Uterus (tissue), 4 donors: Measurements from ENCODE around the gene INHA. TPM values are rescaled to one million over a fixed set of nuclear protein-coding genes. Genes with fewer than 3 reads are reported as not detected.

Experiments
- DNase-seq, 2 donors: peaks; one replicate each; pipeline ENCODE4 v3.0.0-alpha.2; 2019 to 2020
- H3K27ac ChIP-seq, 2 donors: fragments of 200-600 bp; sonication (generic); 1 replicate in 1 of 2; 2 replicates in 1 of 2; pipeline ENCODE4 v1.5.1; 2016 to 2018
- H3K27me3 ChIP-seq, 2 donors: fragments of 200-600 bp; sonication (generic); one replicate each; pipeline ENCODE4 v1.5.1; 2018 to 2019; ENCODE audit warnings: control low read depth in 1 of 2
- H3K36me3 ChIP-seq, 2 donors: fragments of 200-600 bp; sonication (generic); one replicate each; pipeline ENCODE4 v1.5.1; 2019; ENCODE audit warnings: control low read depth in 1 of 2
- H3K4me1 ChIP-seq, 2 donors: fragments of 200-600 bp; sonication (generic); one replicate each; pipeline ENCODE4 v1.5.1; 2018 to 2019; ENCODE audit warnings: control low read depth in 1 of 2
- H3K4me3 ChIP-seq, 2 donors: fragments of 200-600 bp; sonication (generic); 1 replicate in 1 of 2; 2 replicates in 1 of 2; pipeline ENCODE4 v1.5.1; 2018 to 2019; ENCODE audit warnings: mild to moderate bottlenecking in 1 of 2
- H3K9me3 ChIP-seq, 2 donors: fragments of 200-600 bp; sonication (generic); one replicate each; pipeline ENCODE4 v1.5.1; 2019; ENCODE audit warnings: control low read depth in 1 of 2
- CTCF ChIP-seq, 4 experiments: fragments of 200-600 bp in 2 of 4; fragments of 450-650 bp in 2 of 4; sonication (generic) in 2 of 4; IDR thresholded peaks; one replicate each; pipeline ENCODE4 v1.5.1; 2016 to 2019; ENCODE audit warnings: antibody characterized with exemption in 4 of 4, mild to moderate bottlenecking in 2 of 4, moderate library complexity in 1 of 4
- POLR2A ChIP-seq, 2 donors: fragments of 450-650 bp; IDR thresholded peaks; one replicate each; pipeline ENCODE4 v1.6.1; 2016; ENCODE audit warnings: antibody characterized with exemption in 2 of 2, mild to moderate bottlenecking in 1 of 2, moderate library complexity in 1 of 2
- intact Hi-C: fragments of 100-400 bp; cut with DNase I; formaldehyde crosslinking; loops from one replicate; pipeline ENCODE4 v1.15.1; 2023; ENCODE audit warnings: low total_unique reads
- total RNA-seq, 4 donors: library from RNA; depleted of rRNA in 3 of 4; stranded (reverse); fragments of >200 nt in 3 of 4; gene quantifications; one replicate each; pipeline versions ENCODE4 v1.1.0 to v1.2.4, GENCODE V29; 2014 to 2023
- donor health status: DM: yes; HTN: yes; CAD: no.

INHA gene
- total RNA-seq, 4 donors from 2014 or later = 2.4 TPM; not detected in 3

GRCh38 chr2:219549619-219550018 lies 22.5 kb upstream of the INHA start:
- TF ChIP-seq CTCF (IDR thresholded peaks at IDR 0.05) = no peak
- no peak for TF ChIP-seq POLR2A (IDR thresholded peaks at IDR 0.05)
- no peak overlapping the region for H3K27ac ChIP-seq
- H3K4me3 ChIP-seq = no peak overlapping the region
- DNase-seq = no peak
- H3K9me3 ChIP-seq = no peaks in the 10 kb centered on the region
- H3K27me3 ChIP-seq = no peaks in the 10 kb centered on the region
- intact Hi-C loops = no loop called here
- H3K4me1 ChIP-seq = peaks cover 3 to 17% of the 10 kb centered on the region in 2 donors
- H3K36me3 ChIP-seq = no peaks in the 10 kb centered on the region

DNA sequence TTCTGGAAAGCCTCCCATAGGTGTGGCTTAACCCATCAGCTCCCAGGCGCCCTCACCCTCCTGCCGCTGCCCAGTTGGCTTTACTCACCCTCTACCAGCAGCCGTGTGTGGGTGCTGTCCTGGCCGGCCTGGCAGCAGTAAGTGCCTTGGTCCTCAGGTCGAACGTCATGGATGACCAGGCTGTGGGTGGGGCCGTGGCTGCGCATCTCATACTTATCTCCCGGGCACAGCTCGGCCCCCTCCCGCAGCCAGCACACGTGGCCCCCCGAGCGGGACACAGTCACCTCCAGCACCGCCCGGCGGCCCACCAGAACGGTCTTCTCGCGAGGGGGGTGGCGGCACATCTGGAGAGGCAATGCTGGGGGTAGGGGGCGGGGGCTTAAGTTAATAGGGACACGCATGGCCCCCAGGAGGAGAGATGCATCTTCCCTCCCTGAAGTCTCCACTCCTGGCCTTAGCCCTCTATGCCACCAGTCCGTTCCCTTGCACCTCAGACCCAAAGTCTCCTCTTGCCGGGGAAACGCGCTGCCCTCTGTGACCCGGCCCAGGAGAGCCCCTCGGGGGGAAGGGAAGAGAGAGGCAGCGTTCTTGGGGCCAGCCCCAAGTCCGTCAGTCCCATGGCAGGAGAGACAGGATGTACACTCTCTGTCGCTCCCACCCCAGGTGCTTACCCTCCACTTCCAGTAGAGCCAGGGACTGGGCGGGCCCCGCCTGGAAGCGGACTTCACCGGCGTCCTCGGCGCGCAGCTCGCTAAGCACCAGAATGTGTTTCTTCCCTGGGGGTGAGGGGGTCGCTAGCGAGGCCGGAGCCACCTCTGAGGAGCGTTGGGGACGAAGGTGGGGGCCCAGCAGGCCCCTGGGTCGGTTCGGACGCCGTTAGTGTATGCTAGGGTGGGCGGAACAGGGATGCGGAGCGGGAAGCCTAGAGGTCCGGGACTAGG lies 20.4 kb upstream of the INHA start:
- intact Hi-C loops = no loop called here
- Histone ChIP-seq H3K4me3 (peak overlapping the region; percentile 45 to 59), H3K27ac (peak overlapping the region; percentile 43 to 79), H3K27me3 (no peaks in the 10 kb centered on the region), H3K9me3 (no peaks in the 10 kb centered on the region), H3K4me1 (peaks cover 3 to 17% of the 10 kb centered on the region in 2 donors), H3K36me3 (no peaks in the 10 kb centered on the region)
- TF ChIP-seq CTCF (IDR thresholded peaks at IDR 0.05) (no peak), POLR2A (IDR thresholded peaks at IDR 0.05) (peak in 1 of 2 donors; percentile 21)
- peak; percentile 52 to 70 for DNase-seq

- intact Hi-C loops = no loop called here
- Histone ChIP-seq H3K9me3 (no peaks in the 10 kb centered on the region), H3K27me3 (no peaks in the 10 kb centered on the region), H3K36me3 (no peaks in the 10 kb centered on the region), H3K27ac (peak overlapping the region; percentile 43 to 79), H3K4me3 (peak overlapping the region; percentile 45 to 59), H3K4me1 (peaks cover 3 to 17% of the 10 kb centered on the region in 2 donors)
- TF ChIP-seq POLR2A (IDR thresholded peaks at IDR 0.05) = peak in 1 of 2 donors; percentile 34
- no peak for TF ChIP-seq CTCF (IDR thresholded peaks at IDR 0.05)
- DNase-seq = peak; percentile 90 to 94
These were observed 19.5 kb upstream of the INHA start for GRCh38 chr2:219552382-219553167.

GRCh38 chr2:219553168-219553417 lies 19.0 kb upstream of the INHA start:
- H3K4me1 ChIP-seq = peaks cover 3 to 17% of the 10 kb centered on the region in 2 donors
- DNase-seq = no peak
- no peaks in the 10 kb centered on the region for H3K27me3 ChIP-seq
- no peak for TF ChIP-seq POLR2A (IDR thresholded peaks at IDR 0.05)
- intact Hi-C loops = no loop called here
- no peak overlapping the region for H3K27ac ChIP-seq
- no peaks in the 10 kb centered on the region for H3K36me3 ChIP-seq
- H3K9me3 ChIP-seq = no peaks in the 10 kb centered on the region
- peak overlapping the region; percentile 45 to 59 for H3K4me3 ChIP-seq

GRCh38 chr2:219553463-219553963 lies 18.6 kb upstream of the INHA start:
- Histone ChIP-seq H3K27ac (no peak overlapping the region), H3K4me3 (no peak overlapping the region), H3K27me3 (no peaks in the 10 kb centered on the region), H3K4me1 (peaks cover 3 to 17% of the 10 kb centered on the region in 2 donors), H3K36me3 (no peaks in the 10 kb centered on the region), H3K9me3 (no peaks in the 10 kb centered on the region)
- intact Hi-C loops = no loop called here
- no peak for DNase-seq
- TF ChIP-seq CTCF (IDR thresholded peaks at IDR 0.05) (no peak), POLR2A (IDR thresholded peaks at IDR 0.05) (no peak)
